Parathyroid adenoma (tissue), 2 donors: ENCODE measurements around the gene IFI27L1.

ENCODE experiments used
- H2AFZ ChIP-seq: fragments of 300-600 bp; sonication (generic); one replicate; pipeline ENCODE4 v1.7.0; 2017; ENCODE audit warnings: antibody characterized with exemption, mild to moderate bottlenecking
- H3K27ac ChIP-seq: fragments of 300-600 bp; sonication (generic); one replicate; pipeline ENCODE4 v1.7.0; 2017
- H3K27me3 ChIP-seq: fragments of 300-600 bp; sonication (generic); one replicate; pipeline ENCODE4 v1.7.0; 2017; ENCODE audit warnings: low read length; ENCODE audit not compliant: control insufficient read depth, insufficient read depth
- H3K36me3 ChIP-seq: fragments of 300-600 bp; sonication (generic); one replicate; pipeline ENCODE4 v1.7.0; 2017; ENCODE audit warnings: low read length; ENCODE audit not compliant: control insufficient read depth, insufficient read depth
- H3K4me1 ChIP-seq: fragments of 300-600 bp; sonication (generic); one replicate; pipeline ENCODE4 v1.7.0; 2017; ENCODE audit warnings: control low read depth
- H3K4me2 ChIP-seq: fragments of 300-600 bp; sonication (generic); one replicate; pipeline ENCODE4 v1.7.0; 2017; ENCODE audit warnings: low read length
- H3K4me3 ChIP-seq: fragments of 300-600 bp; sonication (generic); one replicate; pipeline ENCODE4 v1.7.0; 2017; ENCODE audit warnings: low read depth, low read length
- H3K79me2 ChIP-seq: fragments of 300-600 bp; sonication (generic); one replicate; pipeline ENCODE4 v1.7.0; 2017; ENCODE audit warnings: control low read depth
- H3K9ac ChIP-seq: fragments of 300-600 bp; sonication (generic); one replicate; pipeline ENCODE4 v1.7.0; 2017; ENCODE audit warnings: mild to moderate bottlenecking
- H3K9me3 ChIP-seq: fragments of 300-600 bp; sonication (generic); one replicate; pipeline ENCODE4 v1.7.0; 2017; ENCODE audit warnings: low read length; ENCODE audit not compliant: control insufficient read depth
- CTCF ChIP-seq: fragments of 300-600 bp; sonication (generic); IDR thresholded peaks from one replicate; pipeline ENCODE4 v1.7.0; 2017; ENCODE audit warnings: antibody characterized with exemption, mild to moderate bottlenecking
- donor health status: primary hyperparathyroidism.

The IFI27L1 gene

GRCh38 chr14:94115631-94116030 lies 34.5 kb downstream of the IFI27L1 start:
- H3K27ac ChIP-seq, result no peak overlapping the region
- no peak for TF ChIP-seq CTCF

GRCh38 chr14:94116701-94117100 lies 35.6 kb downstream of the IFI27L1 start:
- H3K36me3 ChIP-seq, result no peaks in the 10 kb centered on the region
- H3K4me2 ChIP-seq, result no peak overlapping the region
- no peaks in the 10 kb centered on the region for H3K79me2 ChIP-seq
- H3K27me3 ChIP-seq, result no peaks in the 10 kb centered on the region
- H3K4me3 ChIP-seq, result no peak overlapping the region
- H2AFZ ChIP-seq, result no peak overlapping the region
- no peak overlapping the region for H3K27ac ChIP-seq
- TF ChIP-seq CTCF, result no peak
- H3K9ac ChIP-seq, result no peak overlapping the region
- no peaks in the 10 kb centered on the region for H3K9me3 ChIP-seq
- H3K4me1 ChIP-seq, result no peaks in the 10 kb centered on the region

More at GRCh38 chr14:94115631-94116030, 34.5 kb downstream of the IFI27L1 start:
- no peak overlapping the region for H3K4me3 ChIP-seq
- no peaks in the 10 kb centered on the region for H3K79me2 ChIP-seq
- no peaks in the 10 kb centered on the region for H3K4me1 ChIP-seq
- H2AFZ ChIP-seq, result no peak overlapping the region
- H3K36me3 ChIP-seq, result no peaks in the 10 kb centered on the region
- no peak overlapping the region for H3K9ac ChIP-seq
- H3K4me2 ChIP-seq, result no peak overlapping the region
- no peaks in the 10 kb centered on the region for H3K27me3 ChIP-seq
- H3K9me3 ChIP-seq, result no peaks in the 10 kb centered on the region

- H3K9me3 ChIP-seq, result no peaks in the 10 kb centered on the region
- no peaks in the 10 kb centered on the region for H3K36me3 ChIP-seq
- no peak overlapping the region for H3K4me2 ChIP-seq
- H3K27me3 ChIP-seq, result no peaks in the 10 kb centered on the region
- H3K79me2 ChIP-seq, result no peaks in the 10 kb centered on the region
- no peak overlapping the region for H2AFZ ChIP-seq
- no peaks in the 10 kb centered on the region for H3K4me1 ChIP-seq
- TF ChIP-seq CTCF, result no peak
- no peak overlapping the region for H3K9ac ChIP-seq
- no peak overlapping the region for H3K4me3 ChIP-seq
- no peak overlapping the region for H3K27ac ChIP-seq
Observed at GRCh38 chr14:94117856-94118255, 36.7 kb downstream of the IFI27L1 start.

GRCh38 chr14:94119071-94119470 lies 38.0 kb downstream of the IFI27L1 start:
- H3K9me3 ChIP-seq, result no peaks in the 10 kb centered on the region
- H3K27ac ChIP-seq, result no peak overlapping the region
- no peak overlapping the region for H3K4me2 ChIP-seq
- TF ChIP-seq CTCF, result no peak
- H3K4me3 ChIP-seq, result no peak overlapping the region
- H3K4me1 ChIP-seq, result no peaks in the 10 kb centered on the region
- H3K9ac ChIP-seq, result no peak overlapping the region
- H2AFZ ChIP-seq, result no peak overlapping the region
- H3K36me3 ChIP-seq, result no peaks in the 10 kb centered on the region
- no peaks in the 10 kb centered on the region for H3K79me2 ChIP-seq
- H3K27me3 ChIP-seq, result no peaks in the 10 kb centered on the region

- no peaks in the 10 kb centered on the region for H3K9me3 ChIP-seq
- H3K9ac ChIP-seq, result no peak overlapping the region
- no peaks in the 10 kb centered on the region for H3K4me1 ChIP-seq
- no peaks in the 10 kb centered on the region for H3K36me3 ChIP-seq
- no peaks in the 10 kb centered on the region for H3K79me2 ChIP-seq
- no peak overlapping the region for H3K27ac ChIP-seq
- H2AFZ ChIP-seq, result no peak overlapping the region
- no peak overlapping the region for H3K4me3 ChIP-seq
- H3K27me3 ChIP-seq, result no peaks in the 10 kb centered on the region
- no peak for TF ChIP-seq CTCF
- no peak overlapping the region for H3K4me2 ChIP-seq
Observed at GRCh38 chr14:94120667-94121340, 39.7 kb downstream of the IFI27L1 start.
